H9 (cell line): ENCODE measurements around the gene TRPC6. TPM values are rescaled to one million over a fixed set of nuclear protein-coding genes. Genes with fewer than 3 reads are reported as not detected.

Experiments used
- DNase-seq: peaks from one replicate; pipeline ENCODE4 v3.0.0-alpha.2; 2017
- H2AFZ ChIP-seq: one replicate; pipeline ENCODE4 v1.6.1; 2013; ENCODE audit warnings: mild to moderate bottlenecking, low read length, control low read depth, moderate library complexity
- H2AK5ac ChIP-seq: 2 replicates; pipeline ENCODE4 v1.6.1; 2013; ENCODE audit warnings: low read length, control low read depth, mixed read lengths; ENCODE audit not compliant: insufficient read length
- H2BK120ac ChIP-seq: one replicate; pipeline ENCODE4 v1.6.1; 2013; ENCODE audit warnings: low read depth, mild to moderate bottlenecking, low read length, control low read depth, inconsistent platforms; ENCODE audit not compliant: poor library complexity, severe bottlenecking
- H2BK12ac ChIP-seq: 2 replicates; pipeline ENCODE4 v1.6.1; 2013; ENCODE audit warnings: low read length, control low read depth, mixed read lengths, low read depth; ENCODE audit not compliant: insufficient read length
- H2BK15ac ChIP-seq: 2 replicates; pipeline ENCODE4 v1.6.1; 2013; ENCODE audit warnings: low read depth, low read length, control low read depth
- H2BK20ac ChIP-seq: one replicate; pipeline ENCODE4 v1.6.1; 2013; ENCODE audit warnings: low read depth, mild to moderate bottlenecking, low read length, control low read depth, inconsistent platforms; ENCODE audit not compliant: poor library complexity, severe bottlenecking
- H2BK5ac ChIP-seq: 2 replicates; pipeline ENCODE4 v1.6.1; 2013; ENCODE audit warnings: low read length, control low read depth, mixed read lengths; ENCODE audit not compliant: insufficient read length
- H3K14ac ChIP-seq: 2 replicates; pipeline ENCODE4 v1.6.1; 2013; ENCODE audit warnings: low read length, control low read depth; ENCODE audit not compliant: insufficient read depth
- H3K18ac ChIP-seq: 2 replicates; pipeline ENCODE4 v1.6.1; 2013; ENCODE audit warnings: low read depth, mild to moderate bottlenecking, mixed read lengths, low read length, control low read depth; ENCODE audit not compliant: insufficient read length
- H3K23ac ChIP-seq: 2 replicates; pipeline ENCODE4 v1.6.1; 2013; ENCODE audit warnings: low read length, control low read depth, mixed read lengths, low read depth; ENCODE audit not compliant: insufficient read length
- H3K23me2 ChIP-seq: 2 replicates; pipeline ENCODE4 v1.6.1; 2013; ENCODE audit warnings: low read depth, mild to moderate bottlenecking, mixed read lengths, low read length, control low read depth; ENCODE audit not compliant: insufficient read length, poor library complexity, severe bottlenecking
- H3K27ac ChIP-seq: 2 replicates; pipeline ENCODE4 v1.5.1; 2013; ENCODE audit warnings: low read length, control low read depth, mixed read lengths, low read depth; ENCODE audit not compliant: insufficient read length
- H3K27me3 ChIP-seq: 2 replicates; pipeline ENCODE4 v1.6.1; 2013; ENCODE audit warnings: low read length, control low read depth, inconsistent platforms; ENCODE audit not compliant: insufficient read depth
- H3K4ac ChIP-seq: 2 replicates; pipeline ENCODE4 v1.6.1; 2013; ENCODE audit warnings: low read depth, mild to moderate bottlenecking, control low read depth, inconsistent platforms, low read length, moderate library complexity
- H3K4me1 ChIP-seq: 2 replicates; pipeline ENCODE4 v1.6.1; 2013; ENCODE audit warnings: low read length, control low read depth, inconsistent platforms; ENCODE audit not compliant: insufficient read depth
- H3K4me2 ChIP-seq: 2 replicates; pipeline ENCODE4 v1.6.1; 2013; ENCODE audit warnings: low read length, control low read depth, mixed read lengths; ENCODE audit not compliant: insufficient read length, insufficient read depth
- H3K56ac ChIP-seq: 2 replicates; pipeline ENCODE4 v1.6.1; 2013; ENCODE audit warnings: low read depth, mild to moderate bottlenecking, mixed read lengths, low read length, control low read depth; ENCODE audit not compliant: insufficient read length
- H3K79me1 ChIP-seq: 2 replicates; pipeline ENCODE4 v1.6.1; 2013; ENCODE audit warnings: low read depth, mild to moderate bottlenecking, moderate library complexity, low read length, control low read depth, inconsistent platforms; ENCODE audit not compliant: insufficient read depth, poor library complexity, severe bottlenecking
- H3K79me2 ChIP-seq: 2 replicates; pipeline ENCODE4 v1.6.1; 2013; ENCODE audit warnings: low read length, control low read depth, inconsistent platforms; ENCODE audit not compliant: insufficient read depth
- H3K9ac ChIP-seq: 2 replicates; pipeline ENCODE4 v1.6.1; 2013; ENCODE audit warnings: low read length, control low read depth, mixed read lengths; ENCODE audit not compliant: insufficient read length; ENCODE audit errors: extremely low read depth
- H3K9me3 ChIP-seq: one replicate; pipeline ENCODE4 v1.6.1; 2013; ENCODE audit warnings: low read depth, low read length, inconsistent platforms; ENCODE audit not compliant: control insufficient read depth
- H3T11ph ChIP-seq: one replicate; pipeline ENCODE4 v1.6.1; 2013; ENCODE audit warnings: mild to moderate bottlenecking, low read length, control low read depth, inconsistent platforms
- H4K20me1 ChIP-seq: one replicate; pipeline ENCODE4 v1.6.1; 2013; ENCODE audit not compliant: control insufficient read depth, insufficient read length, insufficient read depth
- H4K5ac ChIP-seq: 2 replicates; pipeline ENCODE4 v1.6.1; 2013; ENCODE audit warnings: low read depth, mild to moderate bottlenecking, mixed read lengths, low read length, control low read depth; ENCODE audit not compliant: insufficient read length
- H4K8ac ChIP-seq: replicated peaks from 2 replicates; pipeline ENCODE4 v1.6.1; 2013; ENCODE audit warnings: low read length, control low read depth, mixed read lengths, low read depth; ENCODE audit not compliant: insufficient read length
- H4K91ac ChIP-seq: 2 replicates; pipeline ENCODE4 v1.6.1; 2013; ENCODE audit warnings: low read depth, mild to moderate bottlenecking, moderate library complexity, mixed read lengths, low read length, control low read depth; ENCODE audit not compliant: insufficient read length
- H3K27ac Mint-ChIP-seq, 3 experiments: 2 replicates in 2 of 3; 3 replicates in 1 of 3; pipeline ENCODE4 v1.8.0; 2020 to 2021; ENCODE audit warnings: mixed read lengths in 3 of 3, mild to moderate bottlenecking in 1 of 3, moderate library complexity in 1 of 3
- H3K27me3 Mint-ChIP-seq: 2 replicates; pipeline ENCODE4 v1.8.0; 2021; ENCODE audit warnings: low read depth, mild to moderate bottlenecking, moderate library complexity, mixed read lengths
- H3K36me3 Mint-ChIP-seq, 3 experiments: 2 replicates in 2 of 3; 3 replicates in 1 of 3; pipeline ENCODE4 v1.8.0; 2020 to 2021; ENCODE audit warnings: low read depth in 3 of 3, mixed read lengths in 3 of 3; ENCODE audit not compliant: insufficient read depth in 1 of 3
- H3K4me1 Mint-ChIP-seq, 2 experiments: 2 replicates each; pipeline ENCODE4 v1.8.0; 2020; ENCODE audit warnings: mixed read lengths in 2 of 2
- H3K4me3 Mint-ChIP-seq, 2 experiments: 2 replicates in 1 of 2; 3 replicates in 1 of 2; pipeline ENCODE4 v1.8.0; 2020 to 2021; ENCODE audit warnings: mild to moderate bottlenecking in 2 of 2, mixed read lengths in 2 of 2, moderate library complexity in 1 of 2
- H3K9me3 Mint-ChIP-seq, 2 experiments: 2 replicates in 1 of 2; 3 replicates in 1 of 2; pipeline ENCODE4 v1.8.0; 2020; ENCODE audit warnings: mild to moderate bottlenecking in 2 of 2, mixed read lengths in 2 of 2, moderate library complexity in 1 of 2
- WGBS: extraction: QIAGEN DNeasy Blood & Tissue Kit; methylation state at CpG from one replicate; pipeline ENCODE4 v1.1.7; 2013; ENCODE audit warnings: missing lambda C conversion rate, low lambda C conversion rate, mixed read lengths; ENCODE audit not compliant: insufficient read length; ENCODE audit errors: extremely low coverage; 5-methylcytosine and 5-hydroxymethylcytosine counted together
- total RNA-seq: library from RNA; stranded (reverse); gene quantifications from 2 replicates; pipeline ENCODE4 v1.2.1, GENCODE V29; 2021
- TF ChIP-seq, protein P1 (sequence below): fragments of 200-600 bp; sonication (generic); conservative IDR thresholded peaks from 3 replicates; pipeline ENCODE4 v1.8.0; 2021; ENCODE audit warnings: antibody characterized with exemption, mild to moderate bottlenecking

Gene TRPC6
- total RNA-seq, 1 experiment from 2014 or later: 14.4 TPM

DNA sequence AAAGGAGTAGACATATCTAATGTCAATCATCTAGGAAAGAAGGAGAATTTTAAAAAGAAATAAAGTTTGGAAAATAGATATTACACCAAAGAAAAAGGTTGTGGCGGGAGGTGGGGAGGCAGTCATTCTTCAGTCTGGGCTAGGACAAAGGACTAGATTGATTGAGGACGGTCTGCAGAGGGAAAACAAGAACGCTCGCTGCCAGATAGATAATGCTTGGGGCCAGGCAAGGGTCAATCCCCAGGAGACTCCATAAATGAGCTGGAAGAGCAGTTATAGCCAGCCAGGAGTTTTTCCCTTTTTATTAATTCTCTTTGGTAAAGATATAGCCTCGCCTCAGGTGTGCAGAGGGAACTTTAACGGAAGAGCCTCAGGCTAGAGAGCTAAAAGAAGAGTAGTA lies 6.3 kb downstream of the TRPC6 start:
- H2BK5ac ChIP-seq: no peak overlapping the region
- Mint-ChIP-seq H3K36me3 (peaks cover 0 to 13% (median 11%) of the 10 kb centered on the region in 3 experiments; a peak in 4 of 7 replicates), H3K4me3 (no peak overlapping the region)

More for the DNA sequence above, 6.3 kb downstream of the TRPC6 start:
- Histone ChIP-seq H4K20me1 (no peaks in the 10 kb centered on the region), H3T11ph (no peak overlapping the region), H3K79me1 (no peaks in the 10 kb centered on the region), H4K91ac (no peak overlapping the region), H3K4me2 (no peak overlapping the region), H3K18ac (no peak overlapping the region), H3K4me1 (peaks cover 4% of the 10 kb centered on the region; the same call in 1 of the 2 replicates), H2AK5ac (no peak overlapping the region), H3K4ac (no peak overlapping the region), H2BK20ac (no peak overlapping the region), H2BK120ac (no peak overlapping the region), H2BK15ac (no peak overlapping the region), H2BK12ac (no peak overlapping the region), H3K9me3 (no peaks in the 10 kb centered on the region), H3K27ac (no peak overlapping the region), H4K8ac (no peak overlapping the region), H3K56ac (no peak overlapping the region), H4K5ac (no peak overlapping the region), H3K14ac (no peak overlapping the region), H3K9ac (no peak overlapping the region), H3K79me2 (no peaks in the 10 kb centered on the region), H3K27me3 (peaks cover 8% of the 10 kb centered on the region), H2AFZ (no peak overlapping the region), H3K23me2 (peaks cover under 1% of the 10 kb centered on the region), H3K23ac (no peak overlapping the region)
- no CpG with 5 or more reads among the region's 6 CpGs for WGBS
- DNase-seq: no peak
- peaks cover 21% of the 10 kb centered on the region for H3K27me3 Mint-ChIP-seq
- TF ChIP-seq, protein P1, sequence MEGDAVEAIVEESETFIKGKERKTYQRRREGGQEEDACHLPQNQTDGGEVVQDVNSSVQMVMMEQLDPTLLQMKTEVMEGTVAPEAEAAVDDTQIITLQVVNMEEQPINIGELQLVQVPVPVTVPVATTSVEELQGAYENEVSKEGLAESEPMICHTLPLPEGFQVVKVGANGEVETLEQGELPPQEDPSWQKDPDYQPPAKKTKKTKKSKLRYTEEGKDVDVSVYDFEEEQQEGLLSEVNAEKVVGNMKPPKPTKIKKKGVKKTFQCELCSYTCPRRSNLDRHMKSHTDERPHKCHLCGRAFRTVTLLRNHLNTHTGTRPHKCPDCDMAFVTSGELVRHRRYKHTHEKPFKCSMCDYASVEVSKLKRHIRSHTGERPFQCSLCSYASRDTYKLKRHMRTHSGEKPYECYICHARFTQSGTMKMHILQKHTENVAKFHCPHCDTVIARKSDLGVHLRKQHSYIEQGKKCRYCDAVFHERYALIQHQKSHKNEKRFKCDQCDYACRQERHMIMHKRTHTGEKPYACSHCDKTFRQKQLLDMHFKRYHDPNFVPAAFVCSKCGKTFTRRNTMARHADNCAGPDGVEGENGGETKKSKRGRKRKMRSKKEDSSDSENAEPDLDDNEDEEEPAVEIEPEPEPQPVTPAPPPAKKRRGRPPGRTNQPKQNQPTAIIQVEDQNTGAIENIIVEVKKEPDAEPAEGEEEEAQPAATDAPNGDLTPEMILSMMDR: no peak
- H3K9me3 Mint-ChIP-seq: peaks cover 0 to 10% of the 10 kb centered on the region in 2 experiments; a peak in 3 of 5 replicates
- H3K4me1 Mint-ChIP-seq: peaks cover 24 to 37% of the 10 kb centered on the region in 2 experiments
- no peak overlapping the region for H3K27ac Mint-ChIP-seq
